Measurements from ENCODE around the gene CTPS1.

- TF ChIP-seq POLR2A (IDR thresholded peaks at IDR 0.05) (no peak), CTCF (IDR thresholded peaks at IDR 0.05 in 4 of 5, conservative IDR thresholded peaks at IDR 0.05 in 1 of 5) (no peak)
Measured at GRCh38 chr1:41015897-41016470, 36.5 kb downstream of the CTPS1 start.

Measured in gastrocnemius medialis (tissue), 4 donors.